GM10847 (cell line): ENCODE results near the gene SIAH1.

ENCODE experiments used
- POLR2A ChIP-seq: IDR thresholded peaks from 2 replicates; pipeline ENCODE4 v1.6.1; 2011; ENCODE audit not compliant: insufficient read length; ENCODE audit errors: extremely low read depth

Gene SIAH1

GRCh38 chr16:48374255-48374654 is 11.0 kb downstream of the SIAH1 start:
- TF ChIP-seq POLR2A, result no peak

DNA sequence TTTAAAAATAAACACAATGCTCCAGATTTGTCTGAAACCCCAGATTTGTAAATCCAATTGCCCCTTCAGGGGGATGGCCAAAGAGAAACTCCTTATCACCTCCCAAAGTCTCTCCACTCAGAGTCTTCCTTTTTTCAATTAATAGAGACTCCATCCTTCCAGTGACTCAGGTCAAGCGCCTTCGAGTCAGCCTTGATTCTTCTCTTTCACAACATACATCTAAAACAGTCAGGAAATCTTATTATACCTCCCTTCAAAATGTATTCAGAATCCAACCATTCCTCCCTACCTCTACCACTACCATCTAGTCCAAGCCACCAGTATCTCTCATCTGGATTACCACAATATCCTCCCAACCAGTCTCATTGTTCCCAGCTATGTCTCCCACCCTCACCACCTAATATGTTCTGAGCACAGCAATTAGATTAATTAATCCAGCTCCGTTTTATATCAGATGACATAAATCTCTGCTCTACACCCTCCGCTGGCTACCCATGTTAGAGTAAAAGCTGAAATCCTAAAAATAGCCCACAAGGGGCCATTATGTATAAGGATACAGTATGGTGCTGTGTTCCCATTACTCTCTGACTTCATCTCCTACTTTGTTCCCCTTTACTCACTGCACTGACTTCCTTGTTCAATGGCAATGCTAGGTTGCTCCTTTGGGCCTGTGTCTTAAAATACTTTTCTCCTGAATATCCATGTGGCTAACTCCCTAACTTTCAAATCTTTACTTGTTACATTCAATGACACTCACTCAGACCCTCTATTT is 11.8 kb downstream of the SIAH1 start:
- no peak for TF ChIP-seq POLR2A

DNA sequence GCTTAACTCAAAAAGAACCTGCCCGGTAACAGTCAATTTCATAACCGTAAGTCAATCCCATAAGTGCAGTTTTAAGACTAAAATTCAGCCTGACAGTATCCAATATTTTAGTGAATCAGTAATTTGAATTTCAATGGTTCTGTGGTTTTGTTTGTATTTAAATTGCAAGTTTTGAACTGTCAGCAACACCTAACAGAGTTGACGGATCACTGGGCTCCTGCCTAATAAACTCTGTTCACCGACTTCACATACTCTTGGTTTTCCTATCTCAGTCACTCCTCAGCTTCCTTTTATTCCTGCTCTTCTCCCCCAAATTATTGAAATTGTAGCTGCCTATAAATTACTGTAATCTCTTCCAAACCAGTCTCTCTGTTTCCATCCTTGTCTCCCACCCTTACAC is 12.5 kb downstream of the SIAH1 start:
- TF ChIP-seq POLR2A, result no peak

GRCh38 chr16:48371393-48371780 is 13.8 kb downstream of the SIAH1 start:
- no peak for TF ChIP-seq POLR2A

- TF ChIP-seq POLR2A, result no peak
Measured at GRCh38 chr16:48370229-48370628, 15.0 kb downstream of the SIAH1 start.

- no peak for TF ChIP-seq POLR2A
Measured at GRCh38 chr16:48369765-48370164, 15.4 kb downstream of the SIAH1 start.

- TF ChIP-seq POLR2A, result no peak
Measured at GRCh38 chr16:48367441-48368049, 17.7 kb downstream of the SIAH1 start.

DNA sequence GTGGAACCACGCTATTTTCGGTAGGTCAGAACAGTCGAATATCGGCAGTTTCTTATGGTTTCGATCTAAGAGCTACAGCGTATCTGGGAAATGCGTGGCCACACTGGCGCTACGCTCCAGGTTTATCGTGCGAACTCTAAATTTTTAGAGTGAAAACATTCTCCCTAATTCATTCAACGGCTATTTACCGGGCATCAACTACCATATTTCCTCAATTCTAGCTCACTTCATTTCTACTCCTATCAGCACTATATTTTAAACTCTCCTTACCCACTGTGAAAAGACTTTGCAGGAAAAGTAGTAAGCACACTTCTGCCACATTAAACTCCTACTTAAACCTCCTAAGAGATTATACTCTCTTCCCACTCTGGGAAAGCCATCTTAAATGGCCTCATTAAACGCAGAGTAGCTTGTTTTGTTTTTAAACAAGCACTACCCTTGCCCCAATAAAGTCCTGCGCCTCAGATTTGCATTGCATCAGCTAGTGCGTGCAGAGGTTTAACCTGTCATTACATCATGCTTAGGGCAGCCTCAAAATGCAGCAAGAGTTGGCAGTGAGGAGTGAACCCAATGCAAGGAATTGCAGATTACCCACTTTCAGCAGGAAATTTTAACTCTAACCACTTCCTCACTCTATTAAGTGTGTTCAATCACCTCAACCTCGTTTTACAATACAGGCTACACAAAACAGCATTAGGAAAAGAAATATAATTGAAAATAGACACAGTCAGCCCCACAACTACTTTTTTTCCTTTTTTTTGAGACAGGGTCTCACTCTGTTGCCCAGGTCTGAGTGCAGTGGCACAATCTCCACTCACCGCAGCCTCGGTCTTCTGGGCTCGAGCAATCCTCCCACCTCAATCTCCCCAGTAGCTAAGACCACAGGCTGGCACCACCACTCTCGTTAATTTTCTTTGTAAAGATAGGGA is 18.8 kb downstream of the SIAH1 start:
- TF ChIP-seq POLR2A, result no peak

DNA sequence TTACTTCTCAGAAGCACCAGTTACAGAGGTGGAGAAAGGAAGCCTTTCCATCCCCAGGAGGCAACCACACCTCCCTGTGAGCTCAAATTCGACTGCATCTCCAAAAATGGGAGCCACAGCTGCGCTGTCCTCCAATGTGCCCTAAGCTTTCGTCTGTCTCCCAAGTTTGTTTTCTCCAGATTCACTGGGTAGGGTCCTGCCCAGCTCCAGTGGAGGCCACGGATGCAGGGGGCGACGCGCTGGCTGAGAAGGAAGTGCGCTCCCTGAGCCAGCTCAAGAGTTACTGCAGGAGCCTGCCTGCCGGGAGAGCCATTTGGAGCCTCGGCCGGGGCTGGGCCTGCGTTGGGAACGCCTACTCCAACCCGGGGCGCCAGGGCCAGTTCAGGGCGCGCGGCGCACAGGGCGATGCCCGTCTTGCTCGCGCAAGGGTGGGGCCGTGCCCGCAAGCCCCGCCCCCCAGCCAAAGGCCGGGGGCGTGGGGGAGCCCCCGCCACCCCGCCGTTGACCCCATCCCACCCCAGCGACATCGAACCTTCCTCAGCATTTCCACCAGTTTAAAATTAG is 19.5 kb downstream of the SIAH1 start:
- TF ChIP-seq POLR2A, result no peak

DNA sequence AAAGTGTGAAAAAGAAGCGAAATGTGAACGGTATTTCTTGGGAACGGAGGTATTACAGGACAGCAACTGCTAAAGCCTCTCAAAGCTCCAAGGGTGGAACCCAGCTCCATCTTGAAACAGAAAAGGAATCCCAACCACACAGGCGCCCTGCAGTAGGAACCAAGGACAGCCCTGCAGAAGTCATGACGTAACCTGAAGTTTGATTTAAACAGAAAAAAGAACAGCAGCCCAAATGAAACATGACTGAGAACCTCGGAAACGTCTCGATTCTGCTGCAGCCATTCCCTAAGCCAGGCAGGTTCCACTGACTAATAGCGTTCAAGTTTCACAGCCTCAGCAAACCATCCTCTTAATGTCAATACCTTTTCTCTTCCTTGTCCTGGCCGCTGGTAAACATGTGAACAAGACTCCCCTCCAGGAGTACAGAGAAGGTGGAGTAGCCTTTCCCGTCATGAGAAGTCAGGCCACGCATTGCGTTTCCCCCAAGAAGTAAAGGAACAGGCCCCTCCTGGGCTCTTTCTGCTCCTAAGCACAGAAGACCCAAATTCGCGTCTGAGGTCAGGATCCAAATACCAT is 20.1 kb downstream of the SIAH1 start:
- no peak for TF ChIP-seq POLR2A

DNA sequence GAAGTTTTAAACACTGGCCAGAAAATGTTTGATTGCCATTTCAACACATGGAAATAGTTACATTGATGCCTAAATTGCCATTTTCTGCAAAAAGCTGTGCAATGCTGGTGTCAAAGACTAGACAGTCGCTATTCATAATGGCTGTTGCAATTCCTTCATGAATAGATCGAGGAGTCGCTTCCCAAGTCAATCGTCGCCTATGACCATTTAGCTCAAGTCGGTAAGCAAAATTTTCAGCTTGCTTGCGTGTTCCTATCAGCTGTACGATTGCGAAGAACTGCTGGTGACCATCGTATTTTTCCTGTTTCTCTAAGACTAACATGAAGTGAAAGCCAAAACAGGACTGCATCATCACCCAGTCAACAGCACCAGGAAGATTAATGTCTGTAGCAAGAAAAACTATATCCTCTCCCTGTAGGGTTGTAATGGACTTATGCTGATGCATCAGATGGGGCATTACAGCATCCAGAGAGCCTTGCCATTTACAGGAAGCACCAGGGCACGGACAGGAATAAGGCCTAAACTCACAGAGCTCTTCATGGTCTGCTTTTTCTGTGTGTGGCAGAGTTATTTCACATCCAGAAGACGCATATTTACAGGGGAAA is 23.6 kb downstream of the SIAH1 start:
- no peak for TF ChIP-seq POLR2A

- TF ChIP-seq POLR2A, result no peak
Measured at GRCh38 chr16:48361012-48361411, 24.2 kb downstream of the SIAH1 start.

- TF ChIP-seq POLR2A, result no peak
Measured at GRCh38 chr16:48359983-48360382, 25.2 kb downstream of the SIAH1 start.

- TF ChIP-seq POLR2A, result no peak
Measured at GRCh38 chr16:48358419-48358818, 26.8 kb downstream of the SIAH1 start.
